Mesothelial cell of epicardium (in vitro differentiated cells): ENCODE data around the gene DNAH5. TPM values are rescaled to one million over a fixed set of nuclear protein-coding genes. Genes with fewer than 3 reads are reported as not detected.
A peak's percentile ranks its signal among the peaks of the same experiment; 100 is the strongest.

Source experiments
- DNase-seq, 2 experiments: peaks; one replicate each; pipeline ENCODE4 v3.0.0; 2021; ENCODE audit warnings: low spot score in 2 of 2; ENCODE audit not compliant: unreplicated experiment in 2 of 2
- H3K27ac Mint-ChIP-seq: 2 replicates; pipeline ENCODE4 v1.8.0; 2021; ENCODE audit warnings: mixed read lengths
- H3K27me3 Mint-ChIP-seq: 2 replicates; pipeline ENCODE4 v1.8.0; 2021; ENCODE audit warnings: low read depth, mixed read lengths
- H3K36me3 Mint-ChIP-seq: 2 replicates; pipeline ENCODE4 v1.8.0; 2021; ENCODE audit warnings: mixed read lengths
- H3K4me1 Mint-ChIP-seq: 2 replicates; pipeline ENCODE4 v1.8.0; 2021; ENCODE audit warnings: mixed read lengths
- H3K4me3 Mint-ChIP-seq: 2 replicates; pipeline ENCODE4 v1.8.0; 2021; ENCODE audit warnings: mild to moderate bottlenecking, moderate library complexity, mixed read lengths
- H3K9me3 Mint-ChIP-seq: 2 replicates; pipeline ENCODE4 v1.8.0; 2021; ENCODE audit warnings: mixed read lengths
- total RNA-seq: library from RNA; stranded (reverse); gene quantifications from 3 replicates; pipeline ENCODE4 v1.2.1, GENCODE V29; 2021
- TF ChIP-seq, protein P1 (sequence below): fragments of 200-600 bp; sonication (generic); IDR thresholded peaks from one replicate; pipeline ENCODE4 v1.5.0; 2021; ENCODE audit warnings: antibody characterized with exemption; ENCODE audit not compliant: unreplicated experiment

DNAH5 gene
- total RNA-seq, 1 donor from 2014 or later = 0.54 TPM

DNA sequence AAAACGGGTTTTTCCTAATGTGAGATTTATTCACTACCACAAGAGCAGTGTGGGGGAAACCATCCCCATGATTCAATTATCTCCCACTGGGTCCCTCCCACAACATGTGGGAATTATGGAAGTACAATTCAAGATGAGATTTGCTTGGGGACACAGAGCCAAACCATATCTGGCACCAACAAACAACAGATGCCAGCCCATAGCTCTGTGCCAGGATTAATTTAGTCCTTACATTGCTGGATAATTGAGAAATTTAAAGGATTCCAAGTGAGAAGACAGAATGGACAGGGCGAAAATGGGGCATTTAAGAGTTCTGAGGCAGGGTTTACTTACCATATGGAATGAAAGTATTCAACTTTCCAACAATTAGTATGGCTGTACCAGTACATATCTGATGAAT is 30.8 kb upstream of the DNAH5 start:
- H3K4me3 Mint-ChIP-seq = no peak overlapping the region
- TF ChIP-seq, protein P1, sequence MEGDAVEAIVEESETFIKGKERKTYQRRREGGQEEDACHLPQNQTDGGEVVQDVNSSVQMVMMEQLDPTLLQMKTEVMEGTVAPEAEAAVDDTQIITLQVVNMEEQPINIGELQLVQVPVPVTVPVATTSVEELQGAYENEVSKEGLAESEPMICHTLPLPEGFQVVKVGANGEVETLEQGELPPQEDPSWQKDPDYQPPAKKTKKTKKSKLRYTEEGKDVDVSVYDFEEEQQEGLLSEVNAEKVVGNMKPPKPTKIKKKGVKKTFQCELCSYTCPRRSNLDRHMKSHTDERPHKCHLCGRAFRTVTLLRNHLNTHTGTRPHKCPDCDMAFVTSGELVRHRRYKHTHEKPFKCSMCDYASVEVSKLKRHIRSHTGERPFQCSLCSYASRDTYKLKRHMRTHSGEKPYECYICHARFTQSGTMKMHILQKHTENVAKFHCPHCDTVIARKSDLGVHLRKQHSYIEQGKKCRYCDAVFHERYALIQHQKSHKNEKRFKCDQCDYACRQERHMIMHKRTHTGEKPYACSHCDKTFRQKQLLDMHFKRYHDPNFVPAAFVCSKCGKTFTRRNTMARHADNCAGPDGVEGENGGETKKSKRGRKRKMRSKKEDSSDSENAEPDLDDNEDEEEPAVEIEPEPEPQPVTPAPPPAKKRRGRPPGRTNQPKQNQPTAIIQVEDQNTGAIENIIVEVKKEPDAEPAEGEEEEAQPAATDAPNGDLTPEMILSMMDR = no peak
- peaks cover 10% of the 10 kb centered on the region for H3K27me3 Mint-ChIP-seq
- peaks cover 8% of the 10 kb centered on the region for H3K9me3 Mint-ChIP-seq
- no peaks in the 10 kb centered on the region for H3K4me1 Mint-ChIP-seq
- no peaks in the 10 kb centered on the region for H3K36me3 Mint-ChIP-seq
- DNase-seq = no peak
- H3K27ac Mint-ChIP-seq = no peak overlapping the region

DNA sequence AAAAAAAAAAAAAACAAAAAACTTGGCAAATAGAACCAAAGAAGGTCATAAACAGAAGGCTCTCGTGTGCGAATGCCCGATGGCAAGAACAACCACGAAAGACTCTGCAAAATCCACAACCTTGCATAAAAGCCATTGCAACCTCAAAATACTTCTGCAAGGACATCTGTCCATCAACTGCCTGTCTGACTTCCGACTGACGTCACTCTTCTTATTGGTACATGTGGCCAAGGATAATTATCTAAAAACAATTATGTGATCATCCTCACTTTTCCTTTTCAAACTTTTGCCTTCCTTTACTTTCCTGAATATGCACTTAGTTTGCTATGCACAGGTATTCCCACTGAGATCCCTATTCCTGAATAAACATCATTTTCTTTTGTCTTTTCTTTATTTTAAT is 29.2 kb upstream of the DNAH5 start:
- no peak for DNase-seq
- Mint-ChIP-seq H3K36me3 (no peaks in the 10 kb centered on the region), H3K4me1 (no peaks in the 10 kb centered on the region), H3K27me3 (peaks cover 17% of the 10 kb centered on the region), H3K27ac (no peak overlapping the region), H3K9me3 (peaks cover 19% of the 10 kb centered on the region), H3K4me3 (no peak overlapping the region)
- TF ChIP-seq, protein P1 = no peak

DNA sequence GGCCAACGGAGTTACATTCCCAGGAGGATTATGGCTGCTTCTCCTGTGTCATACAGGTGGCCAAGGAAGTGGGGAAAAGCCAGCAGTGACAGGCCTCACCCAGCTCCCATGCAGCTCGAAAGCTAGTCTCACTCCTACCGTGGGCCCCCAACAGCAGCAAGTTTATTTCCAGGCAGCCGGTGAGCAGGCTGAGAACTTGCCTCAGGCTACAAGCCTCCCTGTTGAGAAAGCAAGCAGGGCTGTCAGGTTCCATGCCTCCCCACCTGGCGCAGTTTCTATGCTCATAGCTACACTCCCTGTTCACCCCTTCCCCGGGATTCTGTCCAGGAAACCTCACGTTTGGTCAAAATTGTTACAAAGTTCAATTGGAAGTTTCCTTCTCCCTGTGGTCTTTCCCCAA is 27.5 kb upstream of the DNAH5 start:
- Mint-ChIP-seq H3K36me3 (no peaks in the 10 kb centered on the region), H3K4me1 (no peaks in the 10 kb centered on the region), H3K9me3 (peaks cover 36% of the 10 kb centered on the region), H3K27ac (no peak overlapping the region), H3K27me3 (peaks cover 19% of the 10 kb centered on the region), H3K4me3 (no peak overlapping the region)
- TF ChIP-seq, protein P1 = no peak
- DNase-seq = no peak

DNA sequence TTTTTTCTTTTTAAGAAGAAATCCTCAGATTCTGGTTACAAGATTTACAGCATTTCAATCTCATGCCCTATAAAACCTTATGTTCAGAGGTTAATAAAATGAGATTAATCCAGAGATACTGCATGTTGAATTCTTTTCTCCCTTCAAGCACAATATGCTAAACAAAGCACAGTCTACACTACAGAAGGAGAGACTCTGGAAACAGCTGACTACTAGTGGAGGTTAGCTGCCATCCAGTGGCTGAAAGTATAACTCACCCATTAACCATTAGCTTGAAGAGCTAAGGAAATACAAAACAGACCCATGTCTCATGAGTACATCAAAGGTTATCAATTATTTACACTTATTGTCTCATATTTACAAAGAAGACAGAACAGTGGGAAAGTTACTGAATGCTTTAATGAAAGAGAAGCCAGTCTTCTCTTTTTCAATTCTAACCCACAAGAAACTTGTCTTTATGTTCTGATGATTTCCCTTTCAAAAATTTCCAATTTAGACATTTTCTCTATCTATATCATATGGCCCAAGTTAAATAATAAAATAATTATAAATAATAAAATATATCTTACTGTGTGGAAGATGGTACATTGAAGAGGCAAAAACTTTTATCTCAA is 12.7 kb upstream of the DNAH5 start:
- Mint-ChIP-seq H3K4me3 (no peak overlapping the region), H3K36me3 (no peaks in the 10 kb centered on the region), H3K9me3 (no peaks in the 10 kb centered on the region), H3K4me1 (no peaks in the 10 kb centered on the region), H3K27ac (no peak overlapping the region), H3K27me3 (peaks cover 4% of the 10 kb centered on the region)
- DNase-seq = no peak
- TF ChIP-seq, protein P1 = peak; percentile 50

DNA sequence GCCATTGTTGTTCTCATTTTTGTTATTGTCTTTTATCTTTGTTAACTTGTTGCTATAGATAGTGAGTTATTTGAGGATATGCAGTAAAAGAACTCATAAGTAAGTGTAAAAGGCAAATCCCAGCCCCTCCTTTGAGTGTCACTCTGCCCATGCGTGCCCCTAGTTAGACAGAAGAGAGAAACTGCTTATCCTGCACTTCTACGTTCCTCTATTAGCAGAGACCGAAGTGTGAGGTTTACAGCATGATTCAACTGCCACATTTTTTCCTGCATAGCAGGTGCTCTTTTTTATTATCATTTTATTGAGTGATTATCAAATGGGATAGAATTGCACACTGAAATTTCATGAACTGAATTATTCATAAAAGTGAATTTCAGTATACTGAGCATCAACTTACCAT is 12.0 kb upstream of the DNAH5 start:
- H3K4me3 Mint-ChIP-seq = no peak overlapping the region
- no peak overlapping the region for H3K27ac Mint-ChIP-seq
- H3K4me1 Mint-ChIP-seq = no peaks in the 10 kb centered on the region
- no peak for DNase-seq
- peaks cover 4% of the 10 kb centered on the region for H3K27me3 Mint-ChIP-seq
- H3K9me3 Mint-ChIP-seq = no peaks in the 10 kb centered on the region
- TF ChIP-seq, protein P1 = no peak
- H3K36me3 Mint-ChIP-seq = no peaks in the 10 kb centered on the region

DNA sequence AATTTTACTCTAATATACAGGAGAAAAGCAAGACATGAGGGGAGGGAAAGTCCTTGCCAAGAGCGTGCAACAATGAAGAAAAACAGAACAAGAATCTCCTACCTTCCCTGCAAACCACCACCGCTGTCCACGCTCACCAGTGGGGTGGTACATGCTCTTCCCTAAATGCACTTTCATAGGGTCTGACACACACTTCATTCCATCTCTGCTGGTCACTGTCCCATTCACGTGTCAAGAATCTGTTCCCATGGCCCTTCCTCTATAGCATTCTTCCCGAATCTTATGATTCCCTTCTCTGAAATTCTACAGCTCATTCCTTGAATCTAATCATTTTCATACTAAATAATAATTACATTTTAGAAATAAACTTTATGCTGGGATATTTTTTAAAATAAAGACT is 11.4 kb upstream of the DNAH5 start:
- no peak for DNase-seq
- Mint-ChIP-seq H3K4me1 (no peaks in the 10 kb centered on the region), H3K27ac (no peak overlapping the region), H3K36me3 (no peaks in the 10 kb centered on the region), H3K9me3 (no peaks in the 10 kb centered on the region), H3K4me3 (no peak overlapping the region), H3K27me3 (peaks cover 5% of the 10 kb centered on the region)
- TF ChIP-seq, protein P1 = no peak
